ENCODE measurements around the gene FOXF1. TPM values are rescaled to one million over a fixed set of nuclear protein-coding genes. Genes with fewer than 3 reads are reported as not detected.

Gene FOXF1
- total and polyA plus RNA-seq, 8 donors = 15.7 to 37.9 (median 22.3) TPM

- H3K27ac ChIP-seq = peak overlapping the region in 4 of 5 donors; percentile 20 to 99 (median 94)
- H3K4me1 ChIP-seq = peaks cover 0 to 48% (median 15%) of the 10 kb centered on the region in 4 donors
- H3K4me3 ChIP-seq = no peak overlapping the region
- 54 to 66% (median 64%) methylated on average over 13 of the region's 13 CpGs for WGBS, 5 donors
- DNase-seq = peak in 1 of 2 donors; percentile 30
- H3K27me3 ChIP-seq = peaks cover 0 to 66% (median 34%) of the 10 kb centered on the region in 3 donors
- peaks cover 0 to 20% (median 0%) of the 10 kb centered on the region in 4 donors for H3K36me3 ChIP-seq
- intact Hi-C loops (cut with DNase I; ENCODE audit: low total_unique reads) = no loop called here
- TF ChIP-seq POLR2AphosphoS5 (IDR thresholded peaks at IDR 0.05) = peak in 2 of 3 donors; percentile 46 to 61
- TF ChIP-seq POLR2A (IDR thresholded peaks at IDR 0.05) = no peak
- peaks cover 0 to 8% (median 0%) of the 10 kb centered on the region in 4 donors for H3K9me3 ChIP-seq
Measured at GRCh38 chr16:86490859-86491639, 19.3 kb upstream of the FOXF1 start.

DNA sequence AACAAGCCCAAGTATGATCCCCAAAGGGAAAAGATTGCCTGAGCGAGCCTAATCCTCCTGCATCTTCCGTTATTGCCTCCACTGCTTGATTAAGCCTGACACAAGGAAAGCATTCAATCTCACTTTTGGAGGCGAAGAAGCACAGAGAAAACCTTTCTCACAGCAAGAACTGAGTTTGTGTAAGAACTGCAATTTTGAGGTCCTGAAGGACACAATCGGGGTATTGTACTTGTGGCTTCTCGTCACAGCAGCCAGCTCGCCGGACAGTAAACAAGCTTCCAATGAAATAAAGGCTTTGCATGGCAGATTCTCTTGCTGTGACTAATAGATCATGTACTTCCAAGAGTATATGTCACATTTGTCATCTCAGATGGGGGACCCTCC lies 18.7 kb upstream of the FOXF1 start:
- Histone ChIP-seq H3K27me3 (peaks cover 0 to 69% (median 39%) of the 10 kb centered on the region in 3 donors), H3K9me3 (peaks cover 0 to 8% (median 0%) of the 10 kb centered on the region in 4 donors), H3K4me3 (no peak overlapping the region), H3K36me3 (peaks cover 0 to 20% (median 0%) of the 10 kb centered on the region in 4 donors), H3K4me1 (peaks cover 0 to 48% (median 15%) of the 10 kb centered on the region in 4 donors), H3K27ac (peak overlapping the region in 4 of 5 donors; percentile 20 to 99 (median 94))
- intact Hi-C loops (cut with DNase I; ENCODE audit: low total_unique reads) = no loop called here
- no peak for DNase-seq
- TF ChIP-seq POLR2A (IDR thresholded peaks at IDR 0.05) (no peak), CTCF (IDR thresholded peaks at IDR 0.05) (no peak), EP300 (IDR thresholded peaks at IDR 0.05) (no peak), POLR2AphosphoS5 (IDR thresholded peaks at IDR 0.05) (no peak)
- 63 to 71% (median 68%) methylated on average over 7 of the region's 7 CpGs for WGBS, 5 donors

- intact Hi-C loops (cut with DNase I; ENCODE audit: low total_unique reads) = no loop called here
- peaks cover 0 to 20% (median 0%) of the 10 kb centered on the region in 4 donors for H3K36me3 ChIP-seq
- peak overlapping the region; percentile 34 to 99 (median 91) for H3K27ac ChIP-seq
- H3K27me3 ChIP-seq = peaks cover 0 to 72% (median 47%) of the 10 kb centered on the region in 3 donors
- WGBS, 5 donors = 39 to 64% (median 54%) methylated on average over 3 to 4 of the region's 4 CpGs
- H3K4me3 ChIP-seq = no peak overlapping the region
- peaks cover 0 to 47% (median 15%) of the 10 kb centered on the region in 4 donors for H3K4me1 ChIP-seq
- no peak for TF ChIP-seq CTCF (IDR thresholded peaks at IDR 0.05)
- no peak for TF ChIP-seq EP300 (IDR thresholded peaks at IDR 0.05)
- TF ChIP-seq POLR2AphosphoS5 (IDR thresholded peaks at IDR 0.05) = no peak
- no peak for TF ChIP-seq POLR2A (IDR thresholded peaks at IDR 0.05)
- peaks cover 0 to 8% (median 0%) of the 10 kb centered on the region in 4 donors for H3K9me3 ChIP-seq
- no peak for DNase-seq
Measured at GRCh38 chr16:86492267-86492960, 17.9 kb upstream of the FOXF1 start.

DNA sequence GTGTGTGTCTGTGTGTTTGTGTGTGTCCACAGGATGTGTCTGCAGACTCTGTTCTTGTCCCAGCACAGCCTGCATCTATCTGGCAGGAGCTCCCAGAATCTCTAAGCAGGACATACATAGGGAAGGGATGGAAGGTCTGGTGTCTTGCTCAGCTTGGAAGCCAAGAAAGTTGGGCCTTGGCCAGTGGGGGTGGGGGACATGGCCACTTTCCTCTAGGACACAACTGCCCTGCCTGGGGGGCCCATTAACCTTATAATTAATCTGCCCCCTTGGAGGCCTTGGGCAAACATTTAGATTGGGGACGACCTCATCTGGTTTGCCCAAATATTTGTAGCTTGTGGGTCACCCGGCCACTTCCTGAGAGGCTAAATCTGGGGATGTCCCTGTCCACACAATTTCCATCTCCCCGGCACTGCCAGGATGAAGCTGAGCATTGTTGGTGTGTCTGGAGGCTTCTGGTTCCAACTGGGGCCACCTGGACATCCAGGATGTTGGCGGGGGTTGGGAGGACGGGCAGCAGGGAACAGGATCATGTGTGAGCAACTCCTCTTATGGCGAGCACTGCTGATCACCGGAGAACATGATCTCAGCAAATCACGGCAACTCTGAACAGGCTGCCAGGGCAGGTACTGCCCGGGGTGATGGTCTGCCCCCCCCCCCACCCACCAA lies 17.2 kb upstream of the FOXF1 start:
- intact Hi-C loops (cut with DNase I; ENCODE audit: low total_unique reads) = no loop called here
- Histone ChIP-seq H3K4me1 (peaks cover 0 to 52% (median 15%) of the 10 kb centered on the region in 4 donors), H3K9me3 (peaks cover 0 to 8% (median 0%) of the 10 kb centered on the region in 4 donors), H3K27me3 (peaks cover 7 to 79% (median 54%) of the 10 kb centered on the region in 3 donors), H3K4me3 (no peak overlapping the region), H3K36me3 (peaks cover 0 to 20% (median 0%) of the 10 kb centered on the region in 4 donors), H3K27ac (peak overlapping the region; percentile 34 to 99 (median 91))
- 20 to 36% (median 23%) methylated on average over 3 to 9 of the region's 9 CpGs for WGBS, 5 donors
- DNase-seq = peak in 1 of 2 donors; percentile 53
- TF ChIP-seq CTCF (IDR thresholded peaks at IDR 0.05) = no peak
- TF ChIP-seq EP300 (IDR thresholded peaks at IDR 0.05) = no peak
- no peak for TF ChIP-seq POLR2A (IDR thresholded peaks at IDR 0.05)
- TF ChIP-seq POLR2AphosphoS5 (IDR thresholded peaks at IDR 0.05) = no peak
